ENCODE measurements around the gene ANKDD1B. TPM values are rescaled to one million over a fixed set of nuclear protein-coding genes. Genes with fewer than 3 reads are reported as not detected.

ANKDD1B gene
- total and polyA plus RNA-seq, 2 of the 8 experiments (the other 6 are each of a cell fraction or from before 2014, with no cell fraction given): 0.08 to 0.22 TPM

GRCh38 chr5:75670577-75670976 is 59.3 kb downstream of the ANKDD1B start:
- Histone ChIP-seq H3K27ac (ENCODE audit: low read depth, low read length) (no peak overlapping the region), H3K27me3 (replicated peaks in 1 of 4; ENCODE audit: control insufficient read depth in 3 of 4, extremely low read depth in 1 of 4, insufficient read depth in 3 of 4, low read length in 3 of 4) (no peaks in the 10 kb centered on the region), H3K36me3 (ENCODE audit: control insufficient read depth in 2 of 4, insufficient read depth in 4 of 4, low read length in 3 of 4) (peaks cover 0 to 3% (median 1%) of the 10 kb centered on the region in 4 experiments; a peak in 2 of 8 replicates), H3K4ac (replicated peaks; ENCODE audit: insufficient read length, low read depth, low read length) (no peak overlapping the region), H2AFZ (ENCODE audit: low read length) (no peak overlapping the region), H4K5ac (ENCODE audit: insufficient read length, low read depth, low read length) (no peak overlapping the region), H2AK5ac (ENCODE audit: low read depth, low read length) (no peak overlapping the region), H2BK5ac (ENCODE audit: low read depth, low read length) (no peak overlapping the region), H3K23ac (ENCODE audit: insufficient read length) (no peak overlapping the region), H2BK20ac (ENCODE audit: low read length) (no peak overlapping the region), H3K79me2 (ENCODE audit: control insufficient read depth in 1 of 2, insufficient read depth in 2 of 2, low read length in 2 of 2) (no peaks in the 10 kb centered on the region), H2BK12ac (ENCODE audit: low read depth, low read length) (no peak overlapping the region), H4K8ac (ENCODE audit: extremely low read depth, insufficient read depth, low read length) (no peak overlapping the region), H4K91ac (replicated peaks; ENCODE audit: insufficient read length, low read length) (no peak overlapping the region), H4K20me1 (replicated peaks in 1 of 2; ENCODE audit: control insufficient read depth in 1 of 2, insufficient read depth in 2 of 2, low read length in 2 of 2) (no peaks in the 10 kb centered on the region), H3K18ac (ENCODE audit: extremely low read depth, low read length) (no peak overlapping the region), H3K79me1 (ENCODE audit: low read depth, low read length) (no peaks in the 10 kb centered on the region), H3K4me3 (ENCODE audit: extremely low read depth in 1 of 4, insufficient read depth in 2 of 4, low read depth in 3 of 4, low read length in 4 of 4) (no peak overlapping the region), H3K14ac (ENCODE audit: insufficient read length) (no peak overlapping the region), H3K4me1 (replicated peaks in 1 of 4; ENCODE audit: control insufficient read depth in 3 of 4, insufficient read depth in 4 of 4, low read length in 3 of 4) (peaks cover 0 to 7% (median 0%) of the 10 kb centered on the region in 4 experiments; a peak in 2 of 7 replicates), H3K9me3 (ENCODE audit: insufficient read depth in 2 of 2, low read depth in 1 of 2, low read length in 1 of 2) (no peaks in the 10 kb centered on the region), H3K56ac (replicated peaks; ENCODE audit: insufficient read length, low read depth, low read length) (no peak overlapping the region), H3K23me2 (ENCODE audit: low read depth, low read length) (no peaks in the 10 kb centered on the region), H2BK15ac (ENCODE audit: low read length) (no peak overlapping the region), H3K4me2 (ENCODE audit: insufficient read depth in 1 of 2, low read depth in 2 of 2, low read length in 2 of 2) (no peak overlapping the region), H3K9ac (replicated peaks in 1 of 4; ENCODE audit: extremely low read depth in 1 of 4, low read depth in 3 of 4, low read length in 3 of 4) (no peak overlapping the region), H2BK120ac (replicated peaks; ENCODE audit: low read depth, low read length) (no peak overlapping the region)
- ChIA-PET CTCF (ENCODE audit: partially characterized antibody) (no interaction called here), POLR2A (ENCODE audit: partially characterized antibody) (no interaction called here)
- DNase-seq (ENCODE audit: low read depth in 1 of 2, low spot score in 2 of 2): no peak
- FAIRE-seq: no peak
- TF ChIP-seq JUND (IDR thresholded peaks at IDR 0.05; ENCODE audit: low read length) (no peak), MAFK (IDR thresholded peaks at IDR 0.05; ENCODE audit: low read depth, low read length) (no peak), POLR2A (IDR thresholded peaks at IDR 0.05; ENCODE audit: control extremely low read depth in 1 of 2, low read depth in 2 of 2, low read length in 2 of 2) (no peak), CBX5 (IDR thresholded peaks at IDR 0.05; ENCODE audit: low read depth, low read length) (no peak), RNF2 (IDR thresholded peaks at IDR 0.05; ENCODE audit: borderline replicate concordance, low read depth, low read length, missing control alignments, poor library complexity, severe bottlenecking) (no peak), CTBP2 (IDR thresholded peaks at IDR 0.05; ENCODE audit: borderline replicate concordance, insufficient read depth, insufficient read length, low read length) (no peak), HDAC2 (IDR thresholded peaks at IDR 0.05; ENCODE audit: borderline replicate concordance in 1 of 2, low read depth in 2 of 2, low read length in 2 of 2) (no peak), SIRT6 (IDR thresholded peaks at IDR 0.05; ENCODE audit: low read length) (no peak), CBX8 (IDR thresholded peaks at IDR 0.05; ENCODE audit: borderline replicate concordance, low read depth, low read length) (no peak)
- WGBS, 2 experiments (ENCODE audit: extremely low coverage in 1 of 2, insufficient coverage in 1 of 2, insufficient read length in 1 of 2, insufficient replicate concordance in 2 of 2, low coverage in 1 of 2, low lambda C conversion rate in 2 of 2, missing lambda C conversion rate in 1 of 2): 86% methylated on average over 3 of the region's 3 CpGs; no CpG with 5 or more reads in 1 of the 2 experiments

Measured in H1 (cell line).